Caki2 (cell line): ENCODE results near the gene MUC16. TPM values are rescaled to one million over a fixed set of nuclear protein-coding genes. Genes with fewer than 3 reads are reported as not detected.
"Not testable (repeated sequence)": the region's sequence is repeated elsewhere in the genome, so short reads cannot be mapped to it uniquely, and the experiment has no call there.

Experiments
- DNase-seq: peaks from one replicate; pipeline ENCODE4 v3.0.0-alpha.2; 2015; ENCODE audit warnings: low read depth
- in situ Hi-C: cut with HindIII; loops from 2 replicates; pipeline ENCODE4 v1.10.0; 2016; ENCODE audit warnings: low sequenced_read_pairs, low pct_unique_long_range_greater_than_20kb, mixed read lengths
- total RNA-seq: library from RNA; depleted of rRNA; stranded (reverse); fragments of >200 nt; shearing (Covaris generic); gene quantifications from 2 replicates; pipeline ENCODE4 v1.2.3, GENCODE V29; 2014; ENCODE audit warnings: low replicate concordance; rRNA removed

The MUC16 gene
- total RNA-seq: under 0.01 TPM in 1 of 2 replicates, not detected in the other

DNA sequence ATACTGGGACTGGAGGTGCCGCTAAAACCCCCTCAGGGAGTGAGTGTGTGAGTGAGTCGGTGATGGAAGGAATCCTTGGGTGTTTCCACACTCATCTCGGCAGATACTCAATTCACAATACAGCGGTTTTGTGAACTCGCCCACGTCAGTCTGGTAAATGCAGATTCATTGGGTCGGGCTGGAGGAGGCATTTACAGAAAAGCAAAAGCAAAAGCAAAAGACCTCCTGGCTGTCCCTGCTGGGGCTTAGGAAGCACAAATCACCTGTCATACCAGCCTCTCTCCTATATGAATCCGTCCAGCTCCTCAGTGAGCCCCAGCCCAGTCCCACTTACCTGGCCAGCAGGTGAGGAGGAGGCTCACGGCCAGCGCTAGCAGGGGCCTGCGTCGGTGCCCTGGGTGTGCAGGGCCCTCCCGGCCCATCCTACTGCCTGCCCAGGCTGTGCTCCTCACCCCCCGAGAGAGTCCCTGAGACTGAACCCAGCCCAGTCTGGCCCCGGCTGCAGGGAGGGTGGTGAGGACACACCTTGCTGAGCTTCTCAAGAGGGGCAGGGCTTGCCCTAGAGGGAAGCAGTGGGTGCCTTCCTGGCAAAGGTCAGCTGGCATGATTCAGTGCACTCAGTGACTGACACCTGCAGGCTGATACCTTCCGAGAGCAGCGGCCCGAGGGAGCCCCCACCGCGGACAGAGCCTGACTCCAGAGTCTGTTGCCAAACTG is at the start of gene MUC16:
Gene MUC16, minus strand, starts transcription at position 475 of the 717 bp plus-strand sequence.
- in situ Hi-C loops: no loop called here
- no peak for DNase-seq

DNA sequence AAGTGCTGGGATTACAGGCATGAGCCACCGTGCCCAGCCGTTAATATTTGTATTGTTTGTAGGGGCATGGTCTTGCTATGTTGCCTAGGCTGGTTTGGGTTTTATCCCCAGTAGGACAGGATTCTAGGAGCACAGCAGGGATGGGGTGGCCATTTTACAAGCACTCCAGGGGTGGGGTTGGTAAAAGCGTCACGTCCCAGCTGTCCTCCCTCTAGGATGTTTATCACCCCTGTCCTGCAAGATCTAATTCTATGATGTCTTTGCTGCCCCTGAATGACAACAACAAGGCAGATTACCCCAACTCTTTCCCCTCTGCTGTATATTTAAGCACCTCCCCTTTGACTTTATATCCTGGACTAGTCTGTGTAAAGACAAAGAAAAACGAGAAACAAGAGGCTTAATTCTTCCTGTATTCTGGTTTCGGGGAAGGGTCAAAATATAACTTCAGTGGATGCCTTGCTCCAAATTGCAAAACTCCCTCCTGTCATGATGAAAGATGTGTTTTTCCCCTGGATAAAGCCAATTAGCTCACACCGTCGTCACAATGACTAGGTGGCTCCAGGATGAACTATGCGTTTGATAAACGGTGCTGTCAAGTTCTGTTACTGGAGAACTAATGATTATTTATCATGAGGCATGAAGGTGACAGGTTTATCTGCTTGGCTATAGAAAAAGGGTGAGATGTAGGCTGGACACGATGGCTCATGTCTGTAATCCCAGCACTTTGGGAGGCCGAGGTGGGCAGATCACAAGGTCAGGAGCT is 48.9 kb upstream of the MUC16 start:
- in situ Hi-C loops: no loop called here
- peak; percentile 95 for DNase-seq

DNA sequence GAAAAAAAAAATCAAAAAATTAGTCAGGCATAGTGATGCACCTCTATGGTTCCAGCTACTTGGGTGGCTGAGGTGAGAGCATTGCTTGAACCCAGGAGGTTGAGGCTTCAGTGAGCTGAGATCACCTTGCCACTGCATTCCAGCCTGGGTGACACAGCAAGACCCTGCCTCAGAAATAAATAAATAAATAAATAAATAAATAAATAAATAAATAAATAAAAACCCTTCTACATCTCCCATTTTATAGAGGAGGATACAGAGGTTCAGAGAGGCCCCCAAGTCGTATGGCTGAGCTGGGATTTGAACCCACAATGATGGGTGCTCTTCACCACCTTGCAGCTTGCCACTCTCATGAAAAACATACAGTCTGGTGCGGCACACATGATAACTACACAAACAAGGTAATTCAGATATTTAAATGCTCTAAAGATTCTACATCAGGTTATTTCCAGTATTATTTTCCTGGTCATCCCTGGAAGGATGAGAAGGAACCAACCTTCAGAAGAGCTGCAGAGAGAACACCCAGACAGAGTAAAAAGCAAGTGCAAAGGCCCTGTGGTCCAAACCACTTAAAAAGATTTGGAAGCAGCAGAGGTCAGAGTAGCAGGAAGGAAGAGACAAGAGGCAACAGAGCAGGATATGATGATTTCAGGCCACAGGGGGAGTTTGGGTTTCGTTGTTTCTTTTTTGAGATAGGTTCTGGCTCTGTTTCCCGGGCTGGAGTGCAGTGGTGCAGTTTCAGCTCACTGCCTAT is 47.5 kb upstream of the MUC16 start:
- in situ Hi-C loops: no loop called here
- peak; percentile 41 for DNase-seq

DNA sequence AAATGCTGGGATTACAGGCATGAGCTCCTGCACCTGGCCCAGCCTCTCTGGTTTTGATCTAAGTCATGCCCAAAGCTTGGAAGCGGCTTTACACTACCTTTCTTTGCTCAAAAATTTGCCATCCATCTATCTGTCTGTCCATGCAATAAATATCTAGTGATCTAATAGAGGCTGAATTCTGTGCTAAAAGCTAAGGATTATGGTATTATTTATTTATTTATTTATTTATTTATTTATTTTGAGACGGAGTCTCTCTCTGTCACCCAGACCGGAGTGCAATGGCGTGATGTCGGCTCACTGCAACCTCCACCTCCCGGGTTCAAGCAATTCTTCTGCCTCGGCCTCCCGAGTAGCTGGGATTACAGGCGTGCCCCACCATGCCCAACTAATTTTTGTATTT is 45.9 kb upstream of the MUC16 start:
- DNase-seq, in situ Hi-C loops: not testable (repeated sequence)

DNA sequence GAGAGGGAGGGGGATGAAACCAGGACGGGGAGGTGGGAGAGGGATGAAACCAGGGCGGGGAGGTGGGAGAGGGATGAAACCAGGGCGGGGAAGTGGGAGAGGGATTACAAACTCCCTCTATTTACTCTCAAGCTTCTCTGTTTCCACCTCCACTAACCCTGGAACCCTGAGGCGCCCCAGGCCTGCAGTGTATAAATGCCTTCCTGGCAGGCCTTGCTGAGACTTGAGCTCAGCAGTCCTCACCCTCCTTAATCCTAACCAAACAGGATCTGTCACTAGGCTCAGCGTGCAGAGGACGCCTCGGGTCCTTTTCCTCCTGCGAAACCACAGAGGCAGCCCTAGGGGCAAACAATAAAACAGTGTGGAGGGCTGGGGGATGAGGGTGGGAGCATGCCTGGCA is 44.6 kb upstream of the MUC16 start:
- in situ Hi-C loops: no loop called here
- DNase-seq: no peak

DNA sequence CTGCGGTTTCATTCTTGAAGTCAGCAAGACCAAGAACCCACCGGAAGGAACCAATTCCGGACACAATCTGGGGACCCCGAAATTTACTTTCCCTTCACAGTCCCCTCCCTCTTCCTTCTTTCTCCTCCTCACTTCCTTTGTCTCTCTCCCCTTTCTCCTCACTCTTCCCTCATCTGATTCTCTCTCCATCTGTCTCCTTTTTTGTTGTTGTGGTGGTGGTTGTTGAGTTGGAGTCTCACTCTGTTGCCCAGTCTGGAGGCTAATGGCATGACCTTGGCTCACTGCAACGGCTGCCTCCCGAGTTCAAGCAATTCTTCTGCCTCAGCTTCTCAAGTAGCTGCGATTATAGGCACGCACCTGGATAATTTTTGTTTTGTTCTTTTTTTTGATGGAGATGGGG is 44.0 kb upstream of the MUC16 start:
- no peak for DNase-seq
- in situ Hi-C loops: no loop called here

DNA sequence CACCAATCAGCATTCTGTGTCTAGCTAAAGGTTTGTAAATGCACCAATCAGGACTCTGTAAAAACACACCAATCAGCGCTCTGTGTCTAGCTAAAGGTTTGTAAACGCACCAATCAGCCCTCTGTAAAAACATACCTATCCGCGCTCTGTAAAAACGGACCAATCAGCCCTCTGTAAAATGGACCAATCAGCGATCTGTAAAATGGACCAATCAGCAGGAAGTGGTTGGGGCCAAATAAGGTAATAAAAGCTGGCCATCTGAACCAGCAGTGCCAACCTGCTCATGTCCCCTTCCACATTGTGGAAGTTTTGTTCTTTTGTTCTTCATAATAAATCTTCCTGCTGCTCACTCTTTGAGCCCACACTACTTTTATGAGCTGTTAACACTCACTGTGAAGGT is 43.5 kb upstream of the MUC16 start:
- in situ Hi-C loops, DNase-seq: not testable (repeated sequence)

DNA sequence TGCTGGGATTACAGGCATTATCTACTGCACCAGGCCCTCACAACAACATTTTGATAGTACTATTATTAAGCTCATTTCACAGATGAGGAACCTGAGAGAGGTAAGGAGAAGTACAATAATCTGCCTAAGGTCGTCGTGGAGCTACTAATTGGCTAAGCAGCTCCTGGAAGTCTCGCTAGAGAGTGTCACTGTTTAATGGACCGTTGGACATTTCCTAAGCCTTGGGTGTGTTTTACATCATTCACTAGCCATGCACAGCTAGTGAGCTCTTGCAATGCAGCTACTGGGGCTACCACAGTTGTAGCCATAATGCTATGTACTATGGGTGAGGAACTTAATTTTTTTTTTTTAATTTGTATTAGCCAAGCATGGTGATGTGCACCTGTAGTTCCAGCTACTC is 42.7 kb upstream of the MUC16 start:
- in situ Hi-C loops: no loop called here
- DNase-seq: peak; percentile 50

DNA sequence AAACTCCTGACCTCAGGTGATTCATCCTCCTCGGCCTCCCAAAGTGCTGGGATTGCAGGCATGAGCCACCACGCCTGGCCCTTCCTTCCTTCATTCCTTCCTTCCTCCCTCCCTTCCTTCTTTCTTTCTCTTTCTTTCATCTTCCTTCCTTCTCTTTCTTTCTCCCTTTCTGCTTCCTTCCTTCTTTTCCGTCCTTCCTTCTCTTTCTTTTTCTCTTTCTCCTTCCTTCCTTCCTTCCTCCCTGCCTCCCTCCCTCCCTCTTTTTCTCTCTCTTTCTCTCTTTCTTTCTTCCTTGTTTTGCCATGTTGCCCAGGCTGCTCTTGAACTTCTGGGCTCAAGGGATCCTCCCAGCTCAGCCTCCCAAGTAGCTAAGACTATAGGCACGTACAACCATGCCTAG is 36.5 kb upstream of the MUC16 start:
- no peak for DNase-seq
- in situ Hi-C loops: no loop called here

DNA sequence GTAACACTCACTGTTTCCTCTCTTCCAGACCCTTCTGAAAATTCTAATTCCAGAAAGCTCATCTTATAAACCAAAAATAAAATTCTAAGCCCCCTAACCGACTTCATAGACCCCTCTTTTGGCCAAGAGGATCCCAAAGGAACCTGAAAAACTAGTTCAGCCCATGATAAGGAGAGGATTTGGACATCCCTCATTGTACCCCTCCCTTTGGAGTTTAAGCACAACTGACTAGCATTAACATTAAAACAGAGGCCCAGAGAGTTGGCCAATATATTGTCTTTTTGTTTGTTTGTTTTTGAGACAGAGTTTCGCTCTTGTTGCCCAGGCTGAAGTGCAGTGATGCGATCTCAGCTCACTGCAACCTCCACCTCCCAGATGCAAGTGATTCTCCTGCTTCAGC is 34.2 kb upstream of the MUC16 start:
- in situ Hi-C loops: no loop called here
- no peak for DNase-seq

DNA sequence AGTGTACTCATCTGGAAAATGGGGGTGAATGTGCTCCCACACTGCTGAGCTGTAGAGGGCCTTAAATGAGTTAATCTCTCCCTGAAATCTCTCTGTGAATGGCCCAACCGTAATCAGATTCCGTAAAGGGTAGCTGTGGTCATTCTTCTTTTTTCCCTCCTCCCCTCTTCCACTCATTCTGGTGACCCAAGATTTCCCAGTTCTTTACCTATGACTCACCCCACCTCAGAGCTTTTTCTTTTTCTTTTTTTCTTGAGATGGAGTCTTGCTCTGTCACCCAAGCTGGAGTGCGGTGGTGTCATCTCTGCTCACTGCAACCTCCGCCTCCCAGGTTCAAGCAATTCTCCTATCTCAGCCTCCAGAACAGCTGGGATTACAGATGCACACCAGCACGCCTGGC is 33.3 kb upstream of the MUC16 start:
- in situ Hi-C loops: no loop called here
- DNase-seq: peak; percentile 69

DNA sequence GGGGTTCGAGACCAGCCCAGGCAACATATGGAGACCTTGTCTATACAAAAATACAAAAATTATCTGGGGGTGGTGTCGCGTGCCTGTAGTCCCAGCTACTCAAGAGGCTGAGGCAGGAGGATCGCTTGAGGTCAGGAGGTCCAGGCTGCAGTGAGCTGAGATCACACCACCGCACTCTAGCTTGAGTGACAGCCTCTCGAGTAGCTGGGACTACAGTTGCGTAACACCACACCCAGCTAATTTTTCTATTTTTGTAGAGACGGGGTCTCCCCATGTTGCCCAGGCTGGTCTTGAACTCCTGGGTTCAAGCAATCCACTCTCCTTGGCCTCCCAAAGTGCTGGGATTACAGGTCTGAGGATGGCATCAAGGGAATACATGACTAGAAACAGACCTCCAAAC is 30.8 kb upstream of the MUC16 start:
- no peak for DNase-seq
- in situ Hi-C loops: no loop called here

DNA sequence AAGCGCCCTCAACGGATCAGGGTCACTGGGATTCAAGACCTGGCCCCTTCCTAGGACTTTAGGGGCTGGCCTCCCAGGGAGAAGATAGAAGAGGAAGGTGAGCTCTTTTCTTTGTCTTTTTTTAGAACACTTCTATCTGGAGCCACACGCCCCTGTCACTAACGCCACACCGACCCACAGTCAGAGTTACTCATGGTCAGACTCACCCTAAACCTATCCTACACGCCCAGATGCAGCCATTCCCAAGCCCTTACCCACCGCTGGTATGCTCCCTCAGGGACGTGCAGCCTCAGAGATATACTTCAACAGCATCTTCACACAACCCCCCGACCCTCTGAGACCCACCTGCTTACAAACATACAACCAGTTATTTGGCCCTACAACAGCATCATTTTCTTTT is 29.9 kb upstream of the MUC16 start:
- DNase-seq: no peak

DNA sequence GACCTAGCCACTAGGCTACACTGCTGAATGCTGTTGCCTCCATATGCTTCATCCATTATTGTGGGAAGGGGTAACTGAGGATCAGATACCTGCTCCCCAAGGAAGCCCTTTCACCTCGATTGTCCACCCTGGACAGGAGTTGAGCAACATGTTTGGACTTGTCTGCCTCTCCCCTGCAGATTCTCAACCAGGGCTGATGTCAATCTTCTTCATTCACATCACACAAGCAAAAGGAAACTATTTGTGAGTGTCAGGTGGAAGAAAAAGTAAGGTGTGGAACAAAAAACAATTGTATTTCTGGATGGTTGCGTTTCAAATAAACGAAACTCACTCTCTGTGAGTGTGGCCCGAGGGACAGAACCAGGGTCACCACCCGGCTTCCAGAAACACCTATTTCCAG is 29.5 kb upstream of the MUC16 start:
- in situ Hi-C loops: no loop called here
- peak; percentile 83 for DNase-seq

More for the DNA sequence above, 29.9 kb upstream of the MUC16 start:
- in situ Hi-C loops: no loop called here

DNA sequence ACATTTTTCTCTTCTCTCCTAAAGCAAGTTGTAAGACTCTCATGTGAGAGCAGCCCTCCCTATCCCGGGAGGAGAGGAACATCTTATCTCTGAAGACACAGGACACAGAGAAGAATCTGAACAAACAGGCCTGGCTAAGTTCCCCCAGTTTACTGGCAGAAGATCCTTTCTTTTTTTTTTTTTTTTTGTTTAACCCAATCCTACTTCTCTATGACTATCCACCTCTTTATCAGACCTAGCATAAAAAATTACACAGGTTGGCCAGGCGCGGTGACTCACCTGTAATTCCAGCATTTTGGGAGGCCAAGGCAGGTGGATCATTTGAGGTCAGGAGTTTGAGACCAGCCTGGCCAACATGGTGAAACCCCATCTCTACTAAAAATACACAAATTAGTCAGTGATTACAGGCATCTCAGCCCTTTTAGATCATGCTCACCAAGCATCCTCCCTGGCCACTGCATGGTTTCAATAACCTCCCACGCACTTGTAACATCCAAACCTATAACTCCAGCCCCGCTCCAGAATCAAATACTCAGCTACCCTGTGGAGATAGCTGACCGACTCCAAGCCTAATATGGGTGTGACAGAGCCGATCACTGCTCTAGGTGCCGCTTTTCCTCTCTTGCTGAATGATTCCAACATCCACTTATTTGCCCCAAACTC is 27.3 kb upstream of the MUC16 start:
- in situ Hi-C loops: no loop called here
- no peak for DNase-seq

DNA sequence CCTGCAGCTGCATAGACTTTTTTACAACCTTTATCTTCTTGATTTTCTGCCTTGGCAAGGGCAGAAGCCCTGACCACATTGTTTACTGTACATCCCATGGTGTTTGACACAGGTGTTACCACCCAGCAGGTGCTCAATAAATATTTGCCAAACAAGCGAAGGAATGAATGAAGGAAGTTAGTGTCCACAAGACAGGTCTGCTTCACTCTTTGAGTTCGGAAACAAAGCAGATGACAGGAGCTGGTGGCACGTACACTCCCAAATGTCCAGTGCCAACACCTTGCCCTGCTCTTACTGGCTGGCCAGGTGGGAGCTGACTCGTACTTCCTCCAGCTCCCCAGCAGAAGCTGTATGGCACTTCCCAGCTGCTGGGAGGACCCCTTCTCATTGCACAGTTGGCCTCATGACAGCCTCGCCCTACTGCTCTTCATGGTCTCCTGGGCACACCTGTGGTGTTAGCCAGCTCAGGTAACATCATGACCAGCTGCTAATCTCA is 22.0 kb upstream of the MUC16 start:
- peak; percentile 50 for DNase-seq
- in situ Hi-C loops: no loop called here

DNA sequence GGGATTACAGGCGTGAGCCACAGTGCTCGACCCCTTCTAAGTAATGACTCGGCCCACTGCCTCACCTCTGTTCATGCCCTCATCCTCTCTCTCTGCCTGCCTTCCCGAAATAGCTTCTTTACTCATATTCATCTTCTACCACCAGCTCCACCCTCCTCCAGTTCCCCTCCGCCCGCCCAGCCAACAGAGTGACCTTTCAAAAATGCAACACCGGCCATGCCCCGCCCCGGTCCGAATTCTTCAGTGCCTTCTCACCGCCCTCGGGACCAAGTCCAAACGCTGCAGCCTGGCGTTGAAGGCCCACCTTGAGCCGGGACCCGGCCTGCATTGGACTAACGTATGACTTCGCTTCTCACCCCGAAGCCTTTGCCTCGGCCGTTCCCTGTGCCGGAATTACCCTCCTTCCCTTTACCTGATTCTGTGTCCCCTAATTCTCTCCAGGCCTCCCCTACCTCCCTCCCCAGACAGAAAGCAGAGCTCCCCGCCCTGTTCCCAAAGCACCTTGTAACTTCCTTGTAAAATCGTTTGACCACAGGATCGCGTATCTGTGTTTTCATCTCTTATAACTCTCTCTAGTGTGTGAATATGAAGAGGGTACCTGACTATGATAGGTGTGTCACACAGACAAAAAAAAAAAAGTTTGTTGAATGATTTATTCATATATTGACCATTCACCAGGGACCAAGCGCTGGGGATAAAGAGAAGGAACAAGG is 8.1 kb upstream of the MUC16 start:
- in situ Hi-C loops: no loop called here
- peak; percentile 80 for DNase-seq

DNA sequence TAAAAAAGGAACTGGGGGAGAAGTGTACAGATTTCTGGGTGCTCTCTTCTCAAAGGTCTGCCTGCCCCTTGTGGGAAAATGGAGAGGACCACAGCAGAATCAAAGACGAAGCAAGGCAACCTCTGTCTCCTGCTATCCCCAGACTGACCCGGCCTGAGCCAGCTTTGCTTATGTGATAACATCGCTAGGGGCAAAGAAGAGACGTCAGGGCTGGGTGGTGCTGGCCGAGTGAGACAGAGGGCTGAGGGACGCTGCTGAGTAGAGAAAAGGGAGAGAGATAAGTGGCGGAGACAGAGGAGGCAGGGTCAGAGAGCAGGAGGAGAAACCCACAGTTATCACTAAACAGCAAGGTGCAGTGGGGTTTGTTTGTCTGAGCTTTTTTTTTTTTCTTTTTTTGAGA is 4.6 kb upstream of the MUC16 start:
- in situ Hi-C loops: no loop called here
- no peak for DNase-seq
